Stimulated activated CD8-positive, alpha-beta memory T cell treated with anti-CD3 and anti-CD28 coated beads, Interleukin-7, amount 100 ng/mL, for 1 hour (primary cell): ENCODE measurements around the gene CDH13.

Experiments used
- DNase-seq, 2 donors: peaks; one replicate each; pipeline ENCODE4 v3.0.0-alpha.2; 2020; ENCODE audit warnings: low read depth in 2 of 2

Gene CDH13

DNA sequence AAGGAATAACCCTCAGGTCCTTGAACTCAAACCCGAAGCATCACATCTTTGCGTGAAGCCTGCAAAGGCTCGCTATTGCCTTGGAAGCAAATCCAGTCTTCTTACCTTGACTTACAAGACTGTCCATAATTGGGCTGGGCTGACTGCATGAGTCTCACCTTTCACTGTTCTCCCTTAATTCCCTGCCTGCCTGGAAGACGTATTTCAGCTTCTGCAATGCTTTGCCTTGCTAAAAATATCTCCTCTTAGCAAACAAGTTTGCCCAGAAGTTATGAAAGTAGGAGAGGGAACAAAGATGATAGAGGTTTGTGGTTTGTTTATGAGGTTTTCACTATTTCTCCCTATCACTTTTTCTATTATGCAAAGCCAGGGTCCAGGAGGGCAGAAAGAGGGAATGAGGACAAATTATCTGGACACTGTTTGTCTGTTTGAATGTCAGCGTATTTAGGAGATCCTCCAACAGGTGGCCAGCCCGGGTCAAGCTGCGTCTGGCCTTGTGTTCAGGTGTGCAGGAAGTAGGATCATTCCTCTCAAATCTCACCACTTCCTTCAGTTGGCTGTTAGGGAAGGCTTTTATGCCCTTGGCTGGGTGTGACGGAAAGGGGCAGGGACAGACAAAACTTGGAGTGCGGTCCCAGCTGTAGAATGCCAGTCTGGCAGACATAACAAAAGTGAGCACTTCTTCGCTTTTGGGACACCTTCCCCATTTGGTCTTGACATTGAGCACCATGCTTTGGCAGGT is 488.9 kb downstream of the CDH13 start:
- DNase-seq = no peak

DNA sequence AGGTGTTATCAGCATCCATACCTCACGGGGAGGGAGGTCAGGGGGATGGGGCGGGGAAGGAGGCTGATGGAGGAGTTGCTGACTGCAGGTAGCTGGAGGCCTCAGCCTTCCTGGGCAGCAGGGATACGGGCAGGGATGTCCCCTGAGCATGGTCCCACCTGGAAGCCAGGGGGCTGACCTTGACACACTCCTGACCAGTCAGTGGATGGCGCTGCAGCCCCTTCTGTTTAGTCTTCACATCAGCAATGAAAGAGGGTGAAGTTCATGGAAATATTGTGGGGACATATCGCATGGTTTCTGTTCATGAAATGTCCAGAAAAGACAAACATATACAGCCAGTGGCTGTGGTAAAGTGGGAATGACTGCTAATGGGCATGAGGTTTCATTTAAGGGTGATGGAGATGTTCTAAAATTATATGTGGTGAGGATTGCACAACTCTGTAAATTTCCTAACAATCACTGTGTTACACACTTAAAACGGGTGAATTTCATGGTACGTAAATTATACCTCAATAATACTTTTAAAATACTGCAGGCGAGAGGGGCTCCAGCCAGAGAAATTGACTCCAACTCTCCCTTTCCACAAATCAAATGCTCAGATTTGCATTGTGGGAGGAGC is 489.6 kb downstream of the CDH13 start:
- DNase-seq = no peak

DNA sequence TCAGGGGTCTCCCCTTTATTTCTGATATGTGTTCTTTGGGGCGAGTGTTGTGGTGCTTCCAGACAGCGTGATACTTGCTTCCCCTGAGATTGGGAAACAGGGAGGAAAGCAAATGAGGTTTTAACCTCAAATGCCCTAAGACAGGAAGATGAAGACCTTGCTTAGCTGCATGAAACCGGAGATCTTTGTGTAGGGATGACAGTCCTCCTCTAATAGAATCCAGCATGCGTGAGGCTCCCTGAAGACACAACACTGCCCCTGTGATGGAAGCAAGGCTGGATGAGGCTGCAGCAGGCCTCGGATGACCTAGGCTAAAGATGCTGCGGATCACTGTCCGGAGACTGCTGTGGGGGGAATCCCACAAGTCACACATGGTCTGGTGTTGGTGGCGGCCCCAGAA is 491.0 kb downstream of the CDH13 start:
- no peak for DNase-seq

GRCh38 chr16:83118365-83118764 is 491.6 kb downstream of the CDH13 start:
- no peak for DNase-seq

GRCh38 chr16:83125999-83126568 is 499.3 kb downstream of the CDH13 start:
- no peak for DNase-seq

DNA sequence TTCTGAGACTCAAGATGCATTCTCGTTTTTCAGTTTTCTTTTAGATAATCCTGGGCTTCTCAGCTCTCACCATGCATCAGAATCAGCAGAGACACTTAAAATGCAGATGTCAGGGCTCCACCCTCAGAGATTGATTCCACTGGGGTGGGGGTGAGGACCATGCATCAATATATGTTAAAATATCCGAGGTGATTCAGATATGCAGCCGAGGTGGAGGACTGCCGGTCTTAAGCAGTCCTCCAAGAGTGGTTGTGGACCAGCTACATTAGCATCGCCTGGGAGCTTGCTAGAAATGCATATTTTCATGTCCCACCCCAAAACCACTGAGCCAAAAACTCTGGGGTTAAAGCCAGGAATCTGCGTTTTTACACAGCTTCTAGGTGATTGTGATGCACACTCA is 501.3 kb downstream of the CDH13 start:
- DNase-seq = no peak

DNA sequence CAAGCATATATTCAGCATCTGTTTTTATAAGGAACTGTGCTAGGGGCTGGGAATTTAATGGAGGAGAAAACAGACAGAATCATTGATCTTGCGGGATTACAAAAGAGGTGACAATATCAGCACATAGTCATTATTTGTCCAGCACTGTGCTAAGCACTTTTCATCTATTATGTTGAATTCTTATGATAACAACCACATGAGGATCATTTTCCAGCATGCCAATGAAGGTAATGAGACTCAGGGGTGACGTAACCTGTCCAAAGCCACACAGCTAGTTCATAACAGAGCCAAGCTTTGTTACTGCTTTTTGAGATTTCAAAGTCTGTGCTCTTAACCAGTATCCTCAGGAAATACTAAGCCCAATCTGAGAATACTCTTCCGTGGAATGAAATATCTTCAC is 503.3 kb downstream of the CDH13 start:
- no peak for DNase-seq

- no peak for DNase-seq
Measured at GRCh38 chr16:83134638-83135037, 507.9 kb downstream of the CDH13 start.

- DNase-seq = no peak
Measured at GRCh38 chr16:83136419-83136818, 509.6 kb downstream of the CDH13 start.

- DNase-seq = no peak
Measured at GRCh38 chr16:83136924-83137323, 510.2 kb downstream of the CDH13 start.

DNA sequence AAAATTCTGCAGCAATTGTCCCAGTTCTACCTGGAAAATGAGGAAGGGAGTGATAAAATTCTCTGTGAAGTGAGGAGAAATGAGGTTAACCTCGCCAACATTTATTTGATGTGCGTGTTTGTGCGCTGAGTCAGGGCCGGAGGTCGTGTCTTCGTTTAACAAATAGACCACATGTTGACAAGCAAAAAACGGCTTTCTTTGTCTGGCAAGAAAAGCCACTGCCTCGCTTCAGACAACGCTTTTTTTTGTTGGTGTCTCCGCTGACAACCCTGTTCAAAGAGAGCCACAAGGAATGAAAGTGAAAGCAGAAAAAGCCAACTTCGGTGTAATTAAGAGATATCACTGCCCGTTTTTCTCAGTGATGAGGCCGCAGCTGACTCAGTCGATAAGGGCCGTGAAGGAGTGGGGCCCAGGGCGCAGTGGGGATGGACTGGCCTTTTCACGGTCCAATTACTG is 510.6 kb downstream of the CDH13 start:
- DNase-seq = no peak

DNA sequence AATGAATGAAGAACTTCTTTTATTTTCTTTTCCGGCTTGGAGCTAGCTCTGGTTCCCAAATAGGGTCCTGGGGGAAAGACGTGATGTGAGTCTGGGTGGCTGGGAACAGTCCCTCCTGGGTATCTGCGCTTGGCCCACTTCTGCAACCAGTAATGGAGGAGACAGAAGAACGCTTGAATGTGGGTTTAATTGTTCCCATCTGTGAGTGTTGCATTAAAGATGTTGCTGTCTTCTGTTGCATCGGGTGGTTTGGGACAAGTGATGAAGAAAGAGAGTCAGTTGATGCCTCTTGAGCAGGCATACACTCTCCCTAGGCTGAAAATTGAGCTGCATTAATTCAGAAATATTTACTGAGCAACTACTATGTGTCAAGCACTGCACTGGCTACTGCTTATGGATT is 511.1 kb downstream of the CDH13 start:
- no peak for DNase-seq

DNA sequence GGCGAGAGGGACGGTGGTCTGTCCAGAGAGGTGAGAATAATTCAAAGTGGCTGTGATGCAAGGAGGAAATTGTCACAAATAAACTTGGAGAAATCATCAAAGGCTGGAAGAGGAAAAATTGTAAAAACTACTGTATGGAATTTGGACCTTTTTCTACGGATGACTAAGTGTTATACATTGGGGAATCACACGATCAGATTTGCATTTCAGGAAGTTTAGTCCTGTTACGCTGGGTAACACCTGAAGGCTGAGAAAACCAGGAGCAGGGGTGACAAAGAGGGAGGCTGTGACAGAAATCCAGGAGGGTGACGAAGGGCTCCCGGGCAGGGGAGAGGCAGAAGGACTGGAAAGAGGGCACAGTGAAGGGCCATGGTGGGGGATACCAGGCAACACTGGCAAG is 511.7 kb downstream of the CDH13 start:
- no peak for DNase-seq

DNA sequence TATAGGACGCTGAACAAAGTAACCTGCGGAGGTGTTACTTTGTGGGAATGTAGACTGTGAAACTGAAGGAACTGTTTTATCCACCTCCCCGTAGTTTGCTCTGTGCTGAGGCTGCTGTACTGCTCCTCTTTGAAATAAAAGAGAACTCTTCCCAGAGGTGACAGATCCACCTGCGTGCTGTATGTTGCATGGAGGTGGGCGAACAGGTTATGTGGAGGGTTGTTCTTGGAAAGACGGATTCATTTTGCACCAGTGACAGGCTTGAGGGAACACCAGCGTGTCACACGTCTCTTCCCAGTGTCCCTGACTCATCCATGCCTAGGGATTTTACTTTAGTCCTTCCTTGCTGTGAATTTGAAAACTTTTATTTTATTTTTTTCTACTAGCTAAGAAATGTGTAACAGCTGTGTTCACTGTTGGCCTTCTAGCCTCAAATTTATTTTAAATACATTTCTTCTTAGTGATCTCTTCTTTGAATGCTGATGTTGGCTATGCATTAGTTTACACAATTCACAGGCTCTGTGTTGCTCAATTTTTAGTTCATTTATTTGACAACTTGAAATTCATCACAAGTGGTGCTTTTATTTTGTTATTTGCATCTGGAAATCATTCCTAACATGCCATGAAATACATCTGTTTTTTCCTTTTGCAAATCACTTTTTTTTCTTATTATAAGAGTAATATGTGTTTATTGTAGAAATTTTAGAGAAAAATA is 512.4 kb downstream of the CDH13 start:
- no peak for DNase-seq

DNA sequence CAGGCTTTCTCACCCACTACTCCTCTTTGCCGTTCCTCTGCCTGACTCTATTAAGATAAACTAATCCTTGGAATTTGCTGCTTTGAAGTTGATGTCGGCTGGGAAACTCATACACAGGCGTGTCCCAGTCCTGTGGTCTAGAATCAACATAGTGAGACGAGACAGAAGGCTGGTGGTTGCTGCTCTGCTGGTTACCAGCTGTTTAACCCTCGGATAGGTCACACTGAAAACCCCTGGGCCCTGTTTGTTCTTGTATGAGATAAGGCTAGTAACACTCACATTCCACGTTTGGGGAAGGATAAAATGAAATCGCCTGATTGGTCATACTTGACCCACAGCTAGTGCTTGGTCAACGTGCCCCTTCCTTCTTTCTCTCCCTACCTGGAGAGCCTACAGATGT is 517.0 kb downstream of the CDH13 start:
- DNase-seq = no peak

GRCh38 chr16:83145297-83145696 is 518.5 kb downstream of the CDH13 start:
- DNase-seq = no peak

DNA sequence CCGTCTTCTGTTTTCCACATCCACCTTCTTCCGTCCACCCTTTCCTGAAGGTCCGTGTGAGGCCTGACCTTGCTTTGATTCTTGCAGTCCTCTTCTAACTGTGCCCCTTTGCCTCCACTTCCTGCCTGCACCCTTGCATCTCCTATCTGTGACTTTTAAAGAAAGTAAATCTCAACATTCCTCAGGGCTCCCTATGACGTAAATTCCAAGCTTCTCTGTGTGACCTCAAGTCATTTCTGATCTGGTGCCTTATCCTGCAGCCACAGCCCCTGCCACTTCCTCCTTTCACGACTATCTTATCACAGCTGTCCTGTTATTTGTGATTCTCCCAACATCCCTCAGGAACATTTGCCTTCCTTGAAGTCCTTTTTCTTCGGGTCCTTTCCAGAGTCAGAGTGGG is 520.5 kb downstream of the CDH13 start:
- no peak for DNase-seq

- no peak for DNase-seq
Measured at GRCh38 chr16:83158320-83158957, 531.7 kb downstream of the CDH13 start.

DNA sequence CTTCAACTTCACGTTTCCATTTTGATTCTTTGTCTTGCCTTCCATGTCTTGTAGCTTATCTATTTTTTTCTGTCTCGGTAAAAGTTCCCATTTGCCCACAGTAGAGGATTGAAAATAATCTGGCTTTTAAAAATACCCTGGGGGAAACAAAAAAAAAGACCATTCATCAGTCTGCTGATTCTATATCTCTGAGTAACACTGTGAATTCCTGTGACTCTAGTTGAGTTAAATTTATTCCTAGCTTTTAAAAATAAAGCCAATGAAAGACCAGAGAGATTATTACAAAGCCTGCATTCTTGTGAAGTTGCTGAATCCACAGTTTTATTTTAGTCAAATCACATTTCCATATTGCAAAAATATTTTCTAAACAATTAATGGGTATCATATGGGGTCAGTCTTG is 532.3 kb downstream of the CDH13 start:
- DNase-seq = no peak

DNA sequence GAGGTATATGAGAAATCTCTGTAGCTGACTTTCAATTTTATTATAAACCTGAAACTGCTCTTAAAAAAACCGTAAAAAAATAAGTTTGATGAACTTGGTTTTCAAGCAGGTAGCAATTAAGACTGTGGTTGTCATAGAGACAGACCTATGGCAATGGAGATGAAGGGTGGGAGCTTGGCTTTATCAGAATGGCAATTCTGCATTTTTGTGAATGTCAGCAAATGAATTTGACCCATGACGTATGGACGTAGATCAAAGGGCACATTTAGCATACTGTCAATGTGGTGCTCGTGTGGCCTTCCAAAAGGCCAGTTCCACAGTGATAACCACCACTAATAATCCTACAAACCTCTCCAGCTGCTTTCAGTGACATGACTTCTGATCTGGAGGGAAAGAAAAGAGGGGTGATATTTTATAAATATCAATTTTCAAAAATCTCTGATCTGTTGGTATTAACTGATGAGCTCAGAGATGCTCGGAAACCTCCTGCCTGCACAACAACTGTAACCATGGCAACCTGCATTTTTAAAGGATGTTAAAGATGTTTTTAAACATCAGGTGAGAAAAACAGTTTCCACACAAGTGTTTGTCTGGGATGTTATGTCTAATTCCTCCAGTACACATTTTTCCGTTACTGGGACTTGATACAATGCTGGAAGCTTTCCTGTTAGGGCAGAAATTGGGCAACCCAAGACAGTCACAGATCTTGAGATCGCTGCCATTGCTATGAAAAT is 533.7 kb downstream of the CDH13 start:
- no peak for DNase-seq

DNA sequence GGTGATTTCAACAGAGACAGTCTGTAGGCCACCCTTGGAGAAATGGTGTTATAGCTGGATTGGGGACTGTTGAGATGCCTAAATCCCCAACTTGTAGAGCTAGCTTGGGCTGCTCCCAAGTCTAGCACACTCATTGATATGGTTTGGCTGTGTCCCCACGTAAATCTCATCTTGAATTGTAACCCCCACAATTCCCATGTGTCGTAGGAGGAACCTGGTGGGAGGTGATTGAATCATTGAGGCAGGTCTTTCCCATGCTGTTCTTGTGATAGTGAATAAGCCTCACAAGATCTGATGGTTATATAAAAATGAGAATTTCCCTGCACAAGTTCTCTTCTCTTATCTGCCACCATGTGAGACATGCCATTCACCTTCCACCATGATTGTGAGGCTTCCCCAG is 536.0 kb downstream of the CDH13 start:
- DNase-seq = no peak

DNA sequence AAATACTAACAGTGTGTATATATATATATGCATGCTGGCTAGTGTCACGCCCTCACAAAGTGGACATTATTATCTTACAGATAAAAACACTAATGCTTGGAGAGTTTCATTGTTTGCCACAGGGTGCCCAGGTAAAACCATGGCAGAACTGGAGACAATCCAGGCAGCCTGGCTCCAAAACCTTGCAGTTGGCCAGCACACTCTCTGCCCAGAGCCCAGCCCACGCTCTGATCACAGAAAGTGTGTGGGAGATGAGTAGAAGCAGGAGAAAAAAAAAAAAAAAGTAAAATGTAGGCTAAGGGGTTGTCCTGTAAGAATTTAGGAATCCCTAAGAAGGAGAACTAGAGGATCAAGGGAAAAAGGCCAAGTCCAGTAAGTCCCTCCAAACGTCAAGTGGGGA is 538.0 kb downstream of the CDH13 start:
- DNase-seq = no peak
